CD14-positive monocyte (primary cell): ENCODE results near the gene ARNT2. TPM values are rescaled to one million over a fixed set of nuclear protein-coding genes. Genes with fewer than 3 reads are reported as not detected.

Experiments used
- DNase-seq, 3 donors: peaks; one replicate each; pipeline ENCODE4 v3.0.0-alpha.2; 2011 to 2022
- H2AFZ ChIP-seq: 2 replicates; pipeline ENCODE4 v1.6.0; 2012; ENCODE audit warnings: mild to moderate bottlenecking, low read depth, low read length, inconsistent platforms; ENCODE audit not compliant: insufficient read depth, poor library complexity, severe bottlenecking
- H3K27ac ChIP-seq, 2 donors: 1 replicate in 1 of 2; 2 replicates in 1 of 2; pipeline ENCODE4 v1.5.1; 2012 to 2013; ENCODE audit warnings: low read length in 2 of 2, control low read depth in 1 of 2, inconsistent platforms in 1 of 2, low read depth in 1 of 2, mild to moderate bottlenecking in 1 of 2
- H3K27me3 ChIP-seq, 2 donors: one replicate each; pipeline versions ENCODE4 v1.6.0 to v1.6.1; 2011 to 2013; ENCODE audit warnings: low read length in 2 of 2; ENCODE audit not compliant: control insufficient read depth in 2 of 2, insufficient read depth in 2 of 2
- H3K36me3 ChIP-seq, 2 donors: replicated peaks in 1 of 2; 1 replicate in 1 of 2; 2 replicates in 1 of 2; pipeline versions ENCODE4 v1.5.1 to v1.6.1; 2012 to 2013; ENCODE audit warnings: low read length in 2 of 2, control low read depth in 1 of 2, inconsistent platforms in 1 of 2, mild to moderate bottlenecking in 1 of 2; ENCODE audit not compliant: insufficient read depth in 2 of 2, control insufficient read depth in 1 of 2
- H3K4me1 ChIP-seq, 2 donors: 1 replicate in 1 of 2; 2 replicates in 1 of 2; pipeline versions ENCODE4 v1.5.1 to v1.6.1; 2012 to 2013; ENCODE audit warnings: low read length in 2 of 2, control low read depth in 1 of 2, inconsistent platforms in 1 of 2, mild to moderate bottlenecking in 1 of 2, moderate library complexity in 1 of 2; ENCODE audit not compliant: insufficient read depth in 2 of 2, control insufficient read depth in 1 of 2
- H3K4me2 ChIP-seq: replicated peaks from 2 replicates; pipeline ENCODE3; 2012; ENCODE audit warnings: low read length, moderate library complexity, mild to moderate bottlenecking; ENCODE audit not compliant: poor library complexity, severe bottlenecking; ENCODE audit errors: extremely low read depth
- H3K4me3 ChIP-seq, 3 experiments: fragments of 200-600 bp in 1 of 3; sonication (generic) in 1 of 3; replicated peaks in 1 of 3; 1 replicate in 2 of 3; 2 replicates in 1 of 3; pipeline ENCODE4 v1.5.1; 2011 to 2013; ENCODE audit warnings: low read length in 3 of 3, mild to moderate bottlenecking in 3 of 3, control low read depth in 2 of 3, low read depth in 2 of 3, inconsistent platforms in 1 of 3, moderate library complexity in 1 of 3
- H3K79me2 ChIP-seq: 2 replicates; pipeline ENCODE4 v1.6.0; 2012; ENCODE audit warnings: mild to moderate bottlenecking, control low read depth, inconsistent platforms, low read length, moderate library complexity; ENCODE audit not compliant: insufficient read depth
- H3K9ac ChIP-seq: 2 replicates; pipeline ENCODE4 v1.6.0; 2017; ENCODE audit warnings: low read length, mild to moderate bottlenecking; ENCODE audit not compliant: insufficient read depth, poor library complexity, severe bottlenecking
- H3K9me3 ChIP-seq, 2 donors: replicated peaks in 1 of 2; 1 replicate in 1 of 2; 2 replicates in 1 of 2; pipeline versions ENCODE4 v1.5.1 to v1.6.1; 2012 to 2013; ENCODE audit warnings: low read length in 2 of 2, control low read depth in 1 of 2; ENCODE audit not compliant: control insufficient read depth in 1 of 2, insufficient read depth in 1 of 2
- H4K20me1 ChIP-seq: 2 replicates; pipeline ENCODE4 v1.6.0; 2012; ENCODE audit warnings: mild to moderate bottlenecking, low read length, control low read depth, moderate library complexity; ENCODE audit not compliant: insufficient read depth
- H3K27ac Mint-ChIP-seq, 7 donors: one replicate each; pipeline ENCODE4 v1.8.0; 2020; ENCODE audit warnings: mild to moderate bottlenecking in 7 of 7, mixed read lengths in 7 of 7, moderate library complexity in 6 of 7, inconsistent platforms in 2 of 7
- H3K27me3 Mint-ChIP-seq, 3 donors: one replicate each; pipeline ENCODE4 v1.8.0; 2021 to 2022; ENCODE audit warnings: low read depth in 3 of 3, mild to moderate bottlenecking in 3 of 3, mixed read lengths in 3 of 3, moderate library complexity in 3 of 3, inconsistent platforms in 1 of 3
- H3K36me3 Mint-ChIP-seq, 2 donors: one replicate each; pipeline ENCODE4 v1.8.0; 2020; ENCODE audit warnings: mixed read lengths in 2 of 2, inconsistent platforms in 1 of 2, mild to moderate bottlenecking in 1 of 2
- H3K4me1 Mint-ChIP-seq: one replicate; pipeline ENCODE4 v1.8.0; 2020; ENCODE audit warnings: mild to moderate bottlenecking, mixed read lengths
- H3K4me3 Mint-ChIP-seq, 2 donors: one replicate each; pipeline ENCODE4 v1.8.0; 2020; ENCODE audit warnings: mild to moderate bottlenecking in 2 of 2, mixed read lengths in 2 of 2, moderate library complexity in 1 of 2
- H3K9me3 Mint-ChIP-seq, 7 donors: one replicate each; pipeline ENCODE4 v1.8.0; 2020 to 2022; ENCODE audit warnings: mixed read lengths in 7 of 7, mild to moderate bottlenecking in 6 of 7, moderate library complexity in 6 of 7, inconsistent platforms in 2 of 7
- WGBS: methylation state at CpG from one replicate; pipeline ENCODE4 v1.1.5; 2013; ENCODE audit warnings: missing lambda C conversion rate; ENCODE audit not compliant: insufficient coverage; 5-methylcytosine and 5-hydroxymethylcytosine counted together
- intact Hi-C, 2 donors: fragments of 100-400 bp; cut with micrococcal nuclease; formaldehyde crosslinking; loops; one replicate each; pipeline versions ENCODE4 v1.15.0 to v1.15.1; 2023
- polyA plus RNA-seq, 3 donors: library from polyadenylated mRNA; depleted of rRNA in 1 of 3; unstranded in 2 of 3; stranded (reverse) in 1 of 3; fragments of 300-500 nt in 2 of 3; fragments of >200 nt in 1 of 3; fragmentation: Illumina TruSeq in 2 of 3; gene quantifications; 1 replicate in 2 of 3; 2 replicates in 1 of 3; pipeline ENCODE4 v1.2.3, GENCODE V29; 2012 to 2021
- TF ChIP-seq, protein P1 (sequence below): fragments of 200-600 bp; IDR thresholded peaks from one replicate; pipeline ENCODE4 v1.8.0; 2022; ENCODE audit warnings: antibody characterized with exemption, mild to moderate bottlenecking

The ARNT2 gene
- polyA plus RNA-seq, 3 donors, result not detected

- H3K36me3 ChIP-seq, result no peaks in the 10 kb centered on the region
- no peak overlapping the region for H3K9ac ChIP-seq
- TF ChIP-seq, protein P1, sequence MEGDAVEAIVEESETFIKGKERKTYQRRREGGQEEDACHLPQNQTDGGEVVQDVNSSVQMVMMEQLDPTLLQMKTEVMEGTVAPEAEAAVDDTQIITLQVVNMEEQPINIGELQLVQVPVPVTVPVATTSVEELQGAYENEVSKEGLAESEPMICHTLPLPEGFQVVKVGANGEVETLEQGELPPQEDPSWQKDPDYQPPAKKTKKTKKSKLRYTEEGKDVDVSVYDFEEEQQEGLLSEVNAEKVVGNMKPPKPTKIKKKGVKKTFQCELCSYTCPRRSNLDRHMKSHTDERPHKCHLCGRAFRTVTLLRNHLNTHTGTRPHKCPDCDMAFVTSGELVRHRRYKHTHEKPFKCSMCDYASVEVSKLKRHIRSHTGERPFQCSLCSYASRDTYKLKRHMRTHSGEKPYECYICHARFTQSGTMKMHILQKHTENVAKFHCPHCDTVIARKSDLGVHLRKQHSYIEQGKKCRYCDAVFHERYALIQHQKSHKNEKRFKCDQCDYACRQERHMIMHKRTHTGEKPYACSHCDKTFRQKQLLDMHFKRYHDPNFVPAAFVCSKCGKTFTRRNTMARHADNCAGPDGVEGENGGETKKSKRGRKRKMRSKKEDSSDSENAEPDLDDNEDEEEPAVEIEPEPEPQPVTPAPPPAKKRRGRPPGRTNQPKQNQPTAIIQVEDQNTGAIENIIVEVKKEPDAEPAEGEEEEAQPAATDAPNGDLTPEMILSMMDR, result no peak
- Mint-ChIP-seq H3K9me3 (no peaks in the 10 kb centered on the region), H3K4me3 (no peak overlapping the region), H3K27me3 (peaks cover 2 to 4% (median 4%) of the 10 kb centered on the region in 3 donors), H3K4me1 (peaks cover 2% of the 10 kb centered on the region), H3K36me3 (no peaks in the 10 kb centered on the region), H3K27ac (no peak overlapping the region)
- intact Hi-C loops, result no loop called here
- 90% methylated on average over 1 of the region's 7 CpGs for WGBS
- H3K4me1 ChIP-seq, result no peaks in the 10 kb centered on the region
- no peaks in the 10 kb centered on the region for H4K20me1 ChIP-seq
- H3K79me2 ChIP-seq, result no peaks in the 10 kb centered on the region
- H3K4me3 ChIP-seq, result no peak overlapping the region
- no peak for DNase-seq
- no peaks in the 10 kb centered on the region for H3K27me3 ChIP-seq
- no peaks in the 10 kb centered on the region for H3K9me3 ChIP-seq
- no peak overlapping the region for H3K4me2 ChIP-seq
- H3K27ac ChIP-seq, result no peak overlapping the region
- H2AFZ ChIP-seq, result no peak overlapping the region
Measured at GRCh38 chr15:80578871-80579270, 174.7 kb downstream of the ARNT2 start.

DNA sequence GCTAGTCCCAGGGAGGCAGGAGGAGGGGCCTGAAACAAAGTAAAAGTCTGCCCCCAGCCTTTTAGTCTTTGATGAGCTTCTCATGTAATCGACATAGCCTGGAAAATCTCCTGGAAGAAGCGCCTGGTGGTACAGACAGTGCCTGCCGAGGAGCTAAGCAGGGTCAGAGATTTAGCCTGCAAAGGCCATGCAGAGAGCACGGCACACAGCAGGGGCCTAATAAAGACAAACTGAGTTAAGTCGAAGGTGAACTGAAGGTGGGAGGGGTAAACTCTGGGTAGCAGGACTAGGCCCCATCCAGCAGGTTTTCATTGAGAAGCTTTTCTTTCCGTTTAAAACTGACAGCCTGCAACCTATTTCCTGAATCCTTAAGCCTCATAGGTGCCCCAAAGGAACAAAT, 175.4 kb downstream of the ARNT2 start:
- no peaks in the 10 kb centered on the region for H3K9me3 ChIP-seq
- H3K27me3 ChIP-seq, result no peaks in the 10 kb centered on the region
- H2AFZ ChIP-seq, result no peak overlapping the region
- no peak overlapping the region for H3K9ac ChIP-seq
- H3K4me3 ChIP-seq, result no peak overlapping the region
- H3K79me2 ChIP-seq, result no peaks in the 10 kb centered on the region
- Mint-ChIP-seq H3K36me3 (no peaks in the 10 kb centered on the region), H3K27me3 (peaks cover 2 to 4% (median 4%) of the 10 kb centered on the region in 3 donors), H3K27ac (no peak overlapping the region), H3K4me1 (peaks cover 2% of the 10 kb centered on the region), H3K9me3 (peaks cover 0 to 2% (median 0%) of the 10 kb centered on the region in 7 donors), H3K4me3 (no peak overlapping the region)
- DNase-seq, result no peak
- no peaks in the 10 kb centered on the region for H4K20me1 ChIP-seq
- no peaks in the 10 kb centered on the region for H3K36me3 ChIP-seq
- TF ChIP-seq, protein P1, result no peak
- WGBS, result 80% methylated on average over 5 of the region's 6 CpGs
- H3K27ac ChIP-seq, result no peak overlapping the region
- H3K4me2 ChIP-seq, result no peak overlapping the region
- no peaks in the 10 kb centered on the region for H3K4me1 ChIP-seq
- intact Hi-C loops, result no loop called here
